ENCODE data around the gene TDP1.

TDP1 gene

DNA sequence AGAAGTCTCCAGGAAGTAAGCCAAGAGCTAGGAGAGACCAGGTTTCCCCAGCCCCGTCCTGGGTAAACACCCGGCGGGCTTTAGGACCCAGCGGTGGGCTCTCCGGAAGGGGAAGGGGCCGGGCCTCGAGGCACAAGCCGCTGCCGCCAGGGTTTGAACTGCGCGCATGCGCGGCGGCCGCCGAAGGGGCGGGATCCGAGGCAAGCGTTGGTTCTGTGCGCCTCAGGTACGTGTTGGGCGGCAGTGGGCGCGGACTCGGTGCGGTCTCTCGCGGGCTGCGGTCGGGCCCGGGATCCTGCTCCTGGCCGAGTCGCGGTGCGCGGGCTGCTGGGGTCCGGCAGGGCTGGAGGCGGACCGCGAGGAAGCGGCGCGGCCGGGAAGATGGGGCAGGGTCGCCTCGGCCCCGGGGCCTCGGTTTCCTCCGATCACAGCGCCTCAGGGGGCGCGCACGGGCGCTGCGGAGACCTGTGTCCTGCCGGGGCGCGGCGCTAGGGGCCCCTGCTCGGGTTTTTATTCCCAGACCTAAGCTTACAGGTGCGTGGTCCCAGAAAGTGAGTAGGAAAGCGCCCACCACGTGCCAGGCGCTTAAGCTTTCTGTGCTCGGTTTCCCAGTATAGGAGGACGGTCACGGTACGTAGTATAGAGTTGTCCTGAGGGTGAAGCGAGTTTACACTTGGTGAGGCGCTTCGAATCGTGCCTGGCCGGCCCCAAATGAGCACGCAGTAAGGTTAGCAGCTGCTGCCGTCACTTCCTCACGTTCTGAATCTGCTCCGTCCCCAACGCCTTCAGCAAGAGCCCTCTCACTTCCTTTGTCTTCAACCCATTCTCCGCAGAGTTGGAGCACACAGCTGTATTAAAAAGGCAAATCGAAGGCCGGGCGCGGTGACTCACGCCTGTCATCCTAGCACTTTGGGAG is at the start of gene TDP1:
Gene TDP1 (plus strand): TSS at position 183 of the 916 bp plus-strand sequence. CDS start 7,188 bp downstream, outside the sequence.
- peak; percentile 90 to 95 for DNase-seq

DNA sequence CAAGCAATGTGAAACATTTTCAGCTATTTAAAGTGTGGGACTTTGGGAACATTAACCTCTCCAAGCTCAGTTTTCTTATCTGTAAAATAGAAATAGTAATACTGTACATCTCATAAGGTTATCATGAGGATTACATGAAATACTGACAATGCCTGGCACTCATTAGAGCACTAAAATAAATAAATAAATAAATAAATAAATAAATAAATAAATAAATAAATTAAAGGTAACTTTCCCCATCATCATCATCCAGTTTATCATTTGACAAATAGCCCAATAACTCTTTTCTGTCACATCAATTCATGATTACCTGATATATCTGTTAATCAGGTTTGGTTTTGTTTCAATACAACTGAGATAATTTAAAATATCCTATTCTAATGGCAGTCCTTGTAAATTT is 49.7 kb upstream of the TDP1 start:
- no peak for DNase-seq

DNA sequence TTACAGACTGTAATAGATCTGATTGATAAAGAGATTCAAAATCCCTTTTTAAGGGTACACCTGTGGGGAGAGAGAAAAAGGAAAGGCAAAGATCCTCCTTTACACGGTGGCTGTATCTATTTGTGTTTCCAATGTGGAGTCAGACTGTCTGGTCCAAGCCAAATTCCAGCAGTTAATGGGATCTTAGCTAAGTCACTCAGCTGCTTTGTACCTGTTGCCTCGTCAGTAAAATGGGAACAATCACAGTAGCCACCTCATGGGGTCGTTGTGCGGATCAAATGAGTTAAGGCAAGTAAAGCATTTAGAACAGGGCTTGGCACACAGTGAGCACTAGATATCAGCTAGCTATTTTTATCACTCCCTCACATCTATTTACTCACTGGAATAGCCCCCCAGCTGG is 48.1 kb upstream of the TDP1 start:
- DNase-seq, result no peak

DNA sequence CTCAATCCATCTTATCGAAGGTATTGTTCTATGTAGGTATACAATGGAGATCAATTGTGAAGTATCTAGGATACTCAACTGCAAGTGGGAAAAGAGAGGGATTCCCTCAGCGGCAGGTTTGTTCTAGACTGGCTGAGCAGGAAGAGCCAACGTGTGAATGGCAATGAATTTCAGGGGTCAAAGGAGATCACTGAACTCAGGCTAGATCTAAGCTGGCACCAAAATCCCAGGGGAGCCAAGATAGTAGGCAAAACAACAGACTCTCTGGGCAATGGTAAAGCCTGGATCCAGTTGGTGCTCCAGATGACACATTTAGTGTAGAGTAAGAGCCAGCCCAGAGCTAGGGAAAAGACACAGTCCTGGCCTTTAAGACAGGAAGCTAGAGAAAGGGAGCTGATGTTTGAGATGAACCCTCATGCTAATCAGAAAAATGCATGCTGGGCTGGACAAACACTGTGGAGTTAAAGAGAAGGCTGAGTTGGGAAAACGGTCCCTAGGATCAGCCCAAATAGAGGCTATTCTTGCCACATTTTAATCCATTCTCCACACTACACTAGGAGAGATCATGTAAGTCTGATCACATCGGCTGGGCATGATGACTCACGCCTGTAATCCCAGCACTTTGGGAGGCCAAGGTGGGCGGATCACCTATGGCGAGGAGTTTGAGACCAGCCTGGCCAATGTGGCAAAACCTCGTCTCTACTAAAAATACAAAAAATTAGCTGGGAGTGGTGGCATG is 46.8 kb upstream of the TDP1 start:
- DNase-seq, result no peak

DNA sequence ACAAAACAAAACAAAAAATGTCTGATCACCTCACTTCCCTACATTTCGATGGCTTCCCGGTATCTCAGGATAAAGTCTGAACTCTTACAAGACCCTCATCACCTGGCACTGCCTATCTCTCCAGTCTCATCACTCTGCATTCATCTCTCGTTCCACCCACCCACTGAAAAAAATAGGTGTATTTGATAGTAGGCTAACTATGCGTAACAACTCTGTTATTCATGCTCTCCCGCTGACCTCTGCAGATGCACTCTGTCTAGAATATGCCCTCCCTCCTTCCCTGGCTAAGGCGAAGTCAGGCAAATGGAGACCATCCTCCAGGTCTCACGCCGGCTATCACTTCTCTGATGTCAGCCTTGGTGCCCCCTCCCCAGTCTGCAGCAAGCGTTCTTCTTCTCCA is 46.1 kb upstream of the TDP1 start:
- no peak for DNase-seq

DNA sequence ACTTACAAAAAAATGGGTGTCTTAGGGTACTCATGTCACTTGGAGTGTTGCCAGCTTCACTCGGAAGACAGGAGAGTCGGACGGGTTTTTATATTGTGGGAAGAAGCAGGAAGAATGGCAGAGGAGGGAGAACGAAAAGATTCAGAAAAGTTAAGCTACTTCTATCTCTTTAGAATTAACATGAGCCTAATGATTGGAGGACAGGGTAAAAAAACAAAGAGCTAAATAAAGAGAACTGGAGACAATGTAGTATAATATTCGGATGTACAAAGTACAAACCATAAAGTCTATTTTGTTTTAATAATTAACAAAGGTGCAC is 45.1 kb upstream of the TDP1 start:
- no peak for DNase-seq

DNA sequence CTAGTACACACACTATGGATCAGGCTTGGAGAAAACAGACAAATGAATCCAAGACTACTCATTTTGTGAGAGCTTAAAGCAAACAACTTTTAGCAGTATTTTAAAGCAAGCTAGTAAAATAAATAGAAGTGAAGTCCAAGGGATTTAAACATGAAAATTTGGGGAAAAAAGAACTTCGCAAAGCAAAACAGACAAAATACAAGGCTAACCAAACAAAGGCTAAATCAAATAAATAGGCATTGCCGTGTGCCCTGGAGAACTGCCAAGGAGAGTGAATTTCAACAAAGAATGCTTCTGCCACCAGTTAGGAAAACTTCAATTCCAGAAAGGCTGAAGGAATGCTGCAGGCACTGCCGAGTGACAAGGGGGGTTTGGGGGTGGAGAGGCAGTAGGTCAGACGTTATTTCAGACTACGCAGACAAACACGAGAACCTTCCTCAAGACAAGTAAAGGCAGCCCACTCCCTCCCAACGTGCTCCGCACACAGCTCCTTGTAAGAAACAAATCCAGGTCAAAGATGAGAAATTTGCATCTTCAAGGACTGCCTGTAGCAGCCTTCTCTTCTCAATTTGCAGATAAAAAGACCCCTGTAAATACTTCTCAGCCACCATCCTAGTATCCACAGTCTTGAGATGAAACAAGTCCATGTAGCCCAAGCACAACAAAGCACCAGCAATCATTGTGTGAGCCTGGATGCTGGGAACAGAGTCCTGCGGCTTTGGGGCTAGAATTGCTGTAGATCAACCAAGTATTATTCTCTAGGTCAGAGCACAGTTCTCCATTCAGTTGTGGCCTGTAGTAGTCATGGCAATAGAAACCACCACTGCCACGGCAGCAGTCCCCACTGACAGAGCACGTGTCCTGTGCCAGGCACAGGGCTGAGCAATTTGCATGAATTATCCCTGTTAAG is 44.5 kb upstream of the TDP1 start:
- DNase-seq, result no peak

DNA sequence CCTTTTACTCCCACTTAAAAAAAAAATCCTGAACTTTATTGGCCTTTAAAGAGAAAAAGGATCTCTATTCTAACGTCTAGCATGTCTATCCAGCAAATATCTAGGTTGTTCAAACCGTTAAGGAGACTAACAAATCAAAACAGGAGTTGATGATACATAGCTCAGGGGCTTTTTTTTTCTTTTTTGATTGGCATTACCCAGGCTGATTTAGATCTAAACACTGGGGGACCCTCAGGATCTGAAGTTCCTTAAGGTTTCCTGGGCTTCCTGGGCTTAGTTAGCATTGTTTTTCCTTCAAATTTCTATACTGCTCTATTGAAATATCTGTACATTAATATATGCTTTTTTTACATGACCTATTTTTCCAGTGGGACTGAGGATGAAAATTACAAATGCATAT is 43.5 kb upstream of the TDP1 start:
- no peak for DNase-seq

DNA sequence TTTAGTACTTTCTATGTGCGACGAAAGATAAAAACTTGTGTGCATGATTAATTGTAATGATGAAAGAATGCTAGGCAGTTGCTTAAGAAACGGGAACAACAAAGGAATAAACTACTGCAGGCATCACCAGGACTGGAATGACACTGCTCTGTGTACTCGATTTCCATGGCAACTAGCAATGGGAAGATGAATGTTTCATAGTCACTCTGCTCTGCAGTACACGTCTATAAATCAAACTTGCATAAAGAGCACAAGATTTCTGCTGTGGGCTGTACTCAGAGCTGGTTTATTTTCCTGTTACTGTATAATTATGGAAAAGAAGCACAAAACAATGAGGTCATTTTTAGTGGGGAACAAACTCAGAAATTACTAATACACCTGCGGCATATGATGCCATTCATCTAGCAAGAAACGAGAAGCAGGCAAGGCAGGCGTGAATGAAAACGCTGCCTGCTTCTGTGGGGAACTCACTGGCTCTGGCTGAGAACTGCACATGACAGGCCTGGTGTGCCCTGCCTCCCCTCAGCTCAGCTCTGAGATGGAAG is 43.0 kb upstream of the TDP1 start:
- peak; percentile 78 to 86 for DNase-seq

DNA sequence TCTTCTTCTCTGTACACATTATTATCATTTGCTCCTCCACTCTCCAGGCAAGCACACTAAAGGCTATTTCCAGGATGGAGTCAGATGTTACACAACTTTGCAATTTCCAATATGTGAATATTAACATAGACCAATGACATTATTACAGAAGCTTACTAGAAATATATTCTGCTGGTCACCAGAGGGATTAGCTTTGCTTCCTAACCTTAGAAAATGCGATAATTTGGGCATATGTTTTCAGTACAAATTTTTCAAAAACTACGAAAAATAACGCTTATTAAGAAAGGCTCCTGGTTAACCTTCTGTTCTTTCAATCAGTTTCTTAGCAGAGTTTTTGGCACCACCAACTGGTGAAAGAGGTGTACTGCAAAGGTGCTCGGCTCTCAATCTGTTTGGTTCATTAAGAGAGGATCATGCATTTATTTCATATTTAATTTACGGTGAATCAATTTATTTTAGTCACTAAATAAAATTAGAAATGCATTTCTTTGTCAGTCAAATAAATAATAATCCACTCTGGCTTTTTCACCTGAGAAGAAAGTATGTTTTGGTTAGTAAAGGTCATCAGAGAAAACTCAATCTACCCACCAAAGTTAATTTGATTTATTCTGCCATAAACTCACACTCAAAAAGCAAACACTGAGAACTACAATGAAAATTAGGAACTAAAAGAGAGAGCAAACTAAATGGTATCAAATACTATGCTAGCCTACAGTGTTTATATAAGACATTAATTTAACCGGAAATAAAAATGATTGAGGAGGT is 40.4 kb upstream of the TDP1 start:
- peak; percentile 57 to 92 for DNase-seq

DNA sequence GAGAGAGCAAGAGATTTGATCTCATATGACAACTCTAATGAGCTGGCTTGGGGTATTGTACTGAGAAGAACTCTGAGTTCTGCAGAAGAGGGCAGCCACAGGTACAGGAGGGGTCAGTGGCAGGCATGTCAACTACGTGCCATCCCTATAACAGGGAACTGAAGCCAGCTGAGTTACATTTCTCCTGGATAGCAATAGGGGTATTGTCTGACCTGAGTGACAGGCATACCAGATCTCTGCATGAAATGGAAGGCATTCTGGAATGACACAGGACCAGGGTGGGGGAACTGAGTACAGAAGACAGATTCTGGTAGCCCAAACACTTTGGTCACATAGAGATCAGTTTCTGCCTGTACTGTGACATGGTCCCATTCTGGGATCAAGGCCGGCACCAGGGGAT is 37.0 kb upstream of the TDP1 start:
- DNase-seq, result no peak

DNA sequence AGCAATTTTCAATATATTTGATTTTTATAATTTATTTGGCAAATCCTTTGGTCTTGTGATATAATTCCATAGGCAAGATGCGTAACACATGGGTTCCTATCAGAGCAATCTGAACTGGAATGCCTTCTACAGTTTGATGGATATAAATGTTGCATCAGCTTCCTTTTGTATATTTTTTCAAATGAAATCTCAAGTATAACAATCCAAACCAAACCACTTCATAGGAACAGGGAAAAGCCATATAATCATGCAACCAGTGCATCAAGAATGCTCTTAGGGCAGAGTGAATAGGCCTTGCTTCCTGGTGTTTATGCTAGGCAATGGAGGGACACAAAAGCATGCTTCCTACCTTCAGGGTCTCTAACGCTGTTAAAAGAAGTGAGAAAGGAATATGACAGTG is 35.7 kb upstream of the TDP1 start:
- DNase-seq, result no peak

DNA sequence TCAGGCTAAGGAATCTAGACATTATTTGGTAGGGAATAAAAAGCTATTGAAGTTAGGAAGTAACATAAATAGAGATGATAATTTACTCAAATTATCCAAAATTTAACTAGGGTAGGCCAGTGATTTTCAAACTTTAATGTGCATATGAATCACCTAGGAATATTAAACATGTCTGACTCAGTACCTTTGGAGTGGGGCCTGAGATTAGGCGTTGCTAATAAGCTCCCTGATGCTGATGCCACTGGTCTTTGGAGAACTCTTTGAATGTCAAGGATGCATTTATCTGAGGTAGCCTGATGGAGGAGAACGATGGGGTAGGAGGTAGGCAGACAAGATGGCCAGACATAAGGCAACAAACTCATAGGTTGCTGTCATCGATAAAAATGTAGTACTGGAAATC is 34.4 kb upstream of the TDP1 start:
- DNase-seq, result no peak

DNA sequence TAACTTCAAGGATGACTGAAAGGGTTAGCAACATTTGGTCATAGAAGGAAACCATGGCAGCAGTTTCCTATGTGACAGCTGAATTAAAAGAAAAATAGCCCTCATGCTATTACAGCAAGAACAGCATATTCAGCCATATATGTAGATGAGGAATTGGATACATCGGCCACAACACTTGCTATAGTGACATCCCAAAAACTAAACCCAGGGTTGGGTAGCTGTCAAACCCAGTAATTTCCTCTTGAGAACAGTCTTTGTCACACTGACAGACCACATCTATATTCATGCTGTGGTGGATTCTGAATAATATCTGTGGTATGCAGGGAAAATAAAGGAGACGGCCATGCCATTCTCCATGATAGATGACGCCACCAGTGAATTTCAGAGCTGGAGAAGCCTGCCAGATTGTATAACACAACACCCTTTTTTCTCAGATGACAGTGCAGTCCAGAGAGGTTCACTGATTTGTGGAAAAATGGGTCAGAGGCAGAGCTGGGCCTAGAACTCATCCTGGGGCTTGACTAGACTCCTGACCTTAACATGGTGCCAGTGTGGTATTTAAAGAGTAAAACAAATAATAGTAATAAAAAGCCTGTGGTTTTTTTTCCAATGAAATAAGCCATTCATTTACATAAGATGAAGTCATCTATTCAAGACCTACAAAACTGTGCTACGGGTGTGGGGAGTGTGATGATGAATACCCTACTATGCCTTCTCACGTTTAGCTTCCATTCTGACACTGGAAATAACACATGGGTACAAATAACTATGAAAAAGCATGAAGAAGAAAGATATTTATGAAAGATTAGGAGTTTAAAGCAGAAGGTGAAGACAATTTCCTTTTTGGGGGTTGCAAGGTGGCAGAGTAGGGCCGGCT is 33.5 kb upstream of the TDP1 start:
- DNase-seq, result no peak

DNA sequence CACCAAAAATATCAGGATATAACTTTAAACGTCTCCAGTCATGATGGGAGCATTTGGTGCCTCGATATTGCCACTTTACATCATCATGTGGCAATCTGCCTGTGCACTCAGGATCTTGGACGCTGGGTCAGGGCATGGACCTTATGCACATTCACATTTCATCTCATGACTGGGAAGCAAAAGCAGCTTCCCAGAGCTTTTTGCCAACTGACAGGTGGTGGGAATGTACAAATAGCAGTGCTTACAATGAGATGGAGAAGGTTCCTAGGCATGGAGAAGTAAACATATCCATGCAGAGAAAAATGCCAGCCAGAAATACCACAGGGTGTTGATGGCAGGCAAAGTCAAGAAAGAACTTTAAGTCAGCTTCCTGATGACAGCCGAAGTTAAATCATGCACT is 31.5 kb upstream of the TDP1 start:
- DNase-seq, result no peak

DNA sequence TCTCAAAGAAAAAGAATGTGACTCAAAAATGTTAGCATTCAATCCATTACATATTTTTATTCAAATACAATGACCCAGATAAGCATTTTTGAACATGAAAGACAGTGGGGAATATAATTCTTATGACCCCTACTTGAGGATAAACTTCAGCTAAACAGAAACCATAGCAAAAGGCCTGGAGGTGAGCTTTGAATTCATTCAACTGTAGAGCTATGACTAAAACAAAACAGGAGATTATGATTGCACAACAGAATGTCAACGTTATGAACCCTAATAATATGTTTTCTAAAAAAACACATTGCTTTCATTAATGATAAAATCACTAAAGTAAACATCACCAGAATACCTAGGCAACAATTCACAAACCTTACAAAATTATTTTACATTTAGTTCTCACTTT is 29.0 kb upstream of the TDP1 start:
- DNase-seq, result no peak

DNA sequence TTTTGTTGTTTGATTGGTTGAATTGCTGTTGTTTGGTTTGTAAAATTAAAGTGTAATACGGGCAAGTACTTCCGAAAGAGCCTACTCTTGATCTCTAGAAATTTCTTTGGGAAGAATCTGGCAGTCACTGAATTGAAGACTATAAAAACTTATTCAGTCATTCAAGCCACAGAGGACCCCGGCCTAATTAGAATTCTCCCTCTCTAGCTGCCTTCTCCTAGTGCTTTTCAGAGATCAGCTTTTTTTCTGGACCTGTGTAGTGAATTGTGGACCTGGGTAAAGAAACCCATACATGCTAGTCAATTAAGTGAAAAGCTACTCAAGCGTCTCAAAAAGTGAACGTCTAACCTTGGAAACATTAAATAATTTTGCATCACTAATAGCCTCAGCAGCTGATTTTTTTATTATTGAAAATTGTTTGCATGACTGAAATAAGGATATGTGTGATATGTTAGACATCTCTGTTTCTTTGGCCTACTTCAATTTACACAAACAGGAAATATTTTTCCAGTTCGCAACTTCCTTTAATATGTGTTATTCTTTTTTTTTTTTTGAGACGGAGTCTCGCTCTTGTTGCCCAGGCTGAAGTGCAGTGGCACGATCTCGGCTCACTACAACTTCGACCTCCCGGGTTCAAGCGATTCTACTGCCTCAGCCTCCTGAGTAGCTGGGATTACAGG is 28.4 kb upstream of the TDP1 start:
- DNase-seq, result no peak

DNA sequence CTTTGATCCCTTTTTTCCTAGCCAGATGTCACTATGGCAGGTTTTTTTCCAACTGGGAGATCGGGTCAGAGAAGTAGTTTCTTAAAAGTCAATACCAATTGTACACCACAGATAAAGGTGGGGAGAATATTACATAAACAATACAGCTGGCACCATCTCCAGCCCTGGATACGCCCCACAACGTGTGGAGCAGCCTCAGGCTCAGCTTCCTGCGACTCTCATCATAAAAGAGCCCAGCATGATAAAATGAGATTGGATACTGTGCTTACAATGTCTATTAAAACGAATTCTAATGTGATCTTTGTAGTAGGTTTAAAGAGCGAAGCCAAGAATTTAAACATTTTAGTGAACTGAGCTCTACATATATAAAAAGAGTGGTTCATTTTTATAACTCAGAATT is 22.7 kb upstream of the TDP1 start:
- DNase-seq, result no peak

DNA sequence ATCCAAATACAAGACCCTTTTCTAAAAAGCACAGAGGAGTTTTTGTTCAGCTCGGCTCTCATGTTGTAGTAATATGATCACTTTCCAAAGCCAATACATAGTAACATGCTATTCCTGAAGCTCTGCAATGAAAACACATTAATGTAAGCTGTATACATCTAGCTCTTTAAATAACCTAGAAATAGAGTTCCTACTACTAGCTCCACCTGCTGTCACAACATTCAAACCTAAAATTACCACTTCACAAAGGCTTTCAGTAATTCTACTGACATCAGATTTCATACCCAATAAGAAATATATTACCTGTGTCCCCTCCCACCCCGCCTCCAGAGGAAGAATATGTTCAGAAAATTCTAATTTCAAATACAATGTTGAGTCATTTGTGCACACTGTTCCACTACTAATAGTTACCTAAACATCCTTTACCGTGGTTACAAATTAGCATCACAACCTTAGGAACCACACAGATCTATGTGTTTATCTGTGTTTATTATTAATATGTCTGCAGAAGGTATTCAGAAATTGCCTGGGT is 19.0 kb upstream of the TDP1 start:
- no peak for DNase-seq

DNA sequence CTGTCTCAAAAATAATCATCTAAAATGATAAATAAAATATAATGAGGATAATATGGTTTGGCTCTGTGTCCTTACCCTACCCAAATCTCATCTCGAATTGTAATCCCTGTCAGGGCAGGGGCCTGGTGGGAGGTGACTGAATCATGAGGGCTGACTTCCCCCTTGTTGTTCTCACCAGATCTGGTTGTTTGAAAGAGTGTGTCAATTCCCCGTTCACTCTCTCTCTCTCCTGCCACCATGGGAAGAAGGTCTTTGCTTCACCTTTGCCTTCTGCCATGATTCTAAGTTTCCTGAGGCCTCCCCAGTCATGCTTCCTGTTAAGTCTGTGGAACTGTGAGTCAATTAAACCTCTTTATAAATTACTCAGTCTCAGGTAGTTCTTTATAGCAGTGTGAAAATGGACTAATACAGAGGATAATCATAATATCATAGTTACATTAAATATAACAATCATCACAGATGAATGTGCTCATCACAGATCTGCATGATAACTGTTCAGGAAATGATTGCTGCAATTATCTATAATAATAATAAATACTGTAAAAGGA is 13.8 kb upstream of the TDP1 start:
- DNase-seq, result no peak

Measured in inflammatory macrophage treated with lipopolysaccharide for 1 hour (primary cell).